ENCODE measurements around the gene HSPA2. TPM values are rescaled to one million over a fixed set of nuclear protein-coding genes. Genes with fewer than 3 reads are reported as not detected.
A peak's percentile ranks its signal among the peaks of the same experiment; 100 is the strongest.

Gene HSPA2
- total and polyA plus RNA-seq, 2 of the 13 experiments (the other 11 are each of a cell fraction or from before 2014, with no cell fraction given) = 0.15 to 0.27 TPM

DNA sequence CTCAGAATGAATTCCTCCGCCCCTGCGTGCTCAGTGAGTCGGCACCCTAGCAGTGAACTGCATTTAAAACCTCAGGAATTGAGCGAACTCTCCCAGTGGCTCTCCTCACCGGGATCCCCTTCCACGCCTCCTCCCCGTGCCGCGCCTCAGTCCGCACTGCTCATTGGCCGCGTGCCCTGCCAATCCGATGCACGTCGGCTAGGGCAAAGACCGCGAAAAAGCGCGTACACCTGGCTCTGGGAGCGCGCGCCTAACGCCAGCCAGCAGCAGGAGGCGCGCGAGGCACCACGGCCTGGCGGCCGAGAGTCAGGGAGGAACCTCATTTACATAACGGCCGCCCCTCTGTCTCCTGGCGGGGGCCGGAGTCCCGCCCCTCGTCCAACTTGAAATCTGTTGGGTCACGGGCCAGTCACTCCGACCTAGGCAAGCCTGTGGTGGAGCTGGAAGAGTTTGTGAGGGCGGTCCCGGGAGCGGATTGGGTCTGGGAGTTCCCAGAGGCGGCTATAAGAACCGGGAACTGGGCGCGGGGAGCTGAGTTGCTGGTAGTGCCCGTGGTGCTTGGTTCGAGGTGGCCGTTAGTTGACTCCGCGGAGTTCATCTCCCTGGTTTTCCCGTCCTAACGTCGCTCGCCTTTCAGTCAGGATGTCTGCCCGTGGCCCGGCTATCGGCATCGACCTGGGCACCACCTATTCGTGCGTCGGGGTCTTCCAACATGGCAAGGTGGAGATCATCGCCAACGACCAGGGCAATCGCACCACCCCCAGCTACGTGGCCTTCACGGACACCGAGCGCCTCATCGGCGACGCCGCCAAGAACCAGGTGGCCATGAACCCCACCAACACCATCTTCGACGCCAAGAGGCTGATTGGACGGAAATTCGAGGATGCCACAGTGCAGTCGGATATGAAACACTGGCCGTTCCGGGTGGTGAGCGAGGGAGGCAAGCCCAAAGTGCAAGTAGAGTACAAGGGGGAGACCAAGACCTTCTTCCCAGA lies at the start of gene HSPA2 (continued):
- TF ChIP-seq, protein P1, sequence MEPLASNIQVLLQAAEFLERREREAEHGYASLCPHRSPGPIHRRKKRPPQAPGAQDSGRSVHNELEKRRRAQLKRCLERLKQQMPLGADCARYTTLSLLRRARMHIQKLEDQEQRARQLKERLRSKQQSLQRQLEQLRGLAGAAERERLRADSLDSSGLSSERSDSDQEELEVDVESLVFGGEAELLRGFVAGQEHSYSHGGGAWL (CRISPR knock-in tag; IDR thresholded peaks at IDR 0.05) = peak; percentile 48; the same call in 1 of the 2 replicates
- no peak for TF ChIP-seq IRX3 (CRISPR knock-in tag; IDR thresholded peaks at IDR 0.05; ENCODE audit: borderline replicate concordance, low read depth)
- TF ChIP-seq CBFB (CRISPR knock-in tag; IDR thresholded peaks at IDR 0.05) = no peak; the same call in 1 of the 2 replicates
- TF ChIP-seq TBL1XR1 (IDR thresholded peaks at IDR 0.05; ENCODE audit: borderline replicate concordance, low read length, partially characterized antibody) = no peak
- TF ChIP-seq, protein P2, sequence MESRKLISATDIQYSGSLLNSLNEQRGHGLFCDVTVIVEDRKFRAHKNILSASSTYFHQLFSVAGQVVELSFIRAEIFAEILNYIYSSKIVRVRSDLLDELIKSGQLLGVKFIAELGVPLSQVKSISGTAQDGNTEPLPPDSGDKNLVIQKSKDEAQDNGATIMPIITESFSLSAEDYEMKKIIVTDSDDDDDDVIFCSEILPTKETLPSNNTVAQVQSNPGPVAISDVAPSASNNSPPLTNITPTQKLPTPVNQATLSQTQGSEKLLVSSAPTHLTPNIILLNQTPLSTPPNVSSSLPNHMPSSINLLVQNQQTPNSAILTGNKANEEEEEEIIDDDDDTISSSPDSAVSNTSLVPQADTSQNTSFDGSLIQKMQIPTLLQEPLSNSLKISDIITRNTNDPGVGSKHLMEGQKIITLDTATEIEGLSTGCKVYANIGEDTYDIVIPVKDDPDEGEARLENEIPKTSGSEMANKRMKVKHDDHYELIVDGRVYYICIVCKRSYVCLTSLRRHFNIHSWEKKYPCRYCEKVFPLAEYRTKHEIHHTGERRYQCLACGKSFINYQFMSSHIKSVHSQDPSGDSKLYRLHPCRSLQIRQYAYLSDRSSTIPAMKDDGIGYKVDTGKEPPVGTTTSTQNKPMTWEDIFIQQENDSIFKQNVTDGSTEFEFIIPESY (CRISPR knock-in tag; IDR thresholded peaks at IDR 0.05) = peak; percentile 82
- TF ChIP-seq, protein P3, sequence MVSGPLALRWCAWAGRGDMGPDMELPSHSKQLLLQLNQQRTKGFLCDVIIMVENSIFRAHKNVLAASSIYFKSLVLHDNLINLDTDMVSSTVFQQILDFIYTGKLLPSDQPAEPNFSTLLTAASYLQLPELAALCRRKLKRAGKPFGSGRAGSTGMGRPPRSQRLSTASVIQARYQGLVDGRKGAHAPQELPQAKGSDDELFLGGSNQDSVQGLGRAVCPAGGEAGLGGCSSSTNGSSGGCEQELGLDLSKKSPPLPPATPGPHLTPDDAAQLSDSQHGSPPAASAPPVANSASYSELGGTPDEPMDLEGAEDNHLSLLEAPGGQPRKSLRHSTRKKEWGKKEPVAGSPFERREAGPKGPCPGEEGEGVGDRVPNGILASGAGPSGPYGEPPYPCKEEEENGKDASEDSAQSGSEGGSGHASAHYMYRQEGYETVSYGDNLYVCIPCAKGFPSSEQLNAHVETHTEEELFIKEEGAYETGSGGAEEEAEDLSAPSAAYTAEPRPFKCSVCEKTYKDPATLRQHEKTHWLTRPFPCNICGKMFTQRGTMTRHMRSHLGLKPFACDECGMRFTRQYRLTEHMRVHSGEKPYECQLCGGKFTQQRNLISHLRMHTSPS (CRISPR knock-in tag; IDR thresholded peaks at IDR 0.05; ENCODE audit: low read depth) = no peak
- no peak for TF ChIP-seq ZNF552 (CRISPR knock-in tag; IDR thresholded peaks at IDR 0.05; ENCODE audit: borderline replicate concordance)
- peak; percentile 61 for TF ChIP-seq STAG1 (CRISPR knock-in tag; IDR thresholded peaks at IDR 0.05)
- peak; percentile 60; the same call in 1 of the 2 replicates for TF ChIP-seq ZNF383 (CRISPR knock-in tag; IDR thresholded peaks at IDR 0.05; ENCODE audit: borderline replicate concordance)
- TF ChIP-seq ZFY (CRISPR knock-in tag; IDR thresholded peaks at IDR 0.05) = peak; percentile 31; the same call in 1 of the 2 replicates
- TF ChIP-seq PLRG1 (conservative IDR thresholded peaks at IDR 0.05) = no peak
- TF ChIP-seq KMT2A (CRISPR knock-in tag; IDR thresholded peaks at IDR 0.05) = no peak
- no peak for TF ChIP-seq MAFK (conservative IDR thresholded peaks at IDR 0.05 in 1 of 2, IDR thresholded peaks at IDR 0.05 in 1 of 2; ENCODE audit: low read length in 2 of 2)
- no peak for TF ChIP-seq ARNT (IDR thresholded peaks at IDR 0.05)
- TF ChIP-seq ATF7 (IDR thresholded peaks at IDR 0.05) = no peak
- TF ChIP-seq ATF7 (CRISPR knock-in tag; IDR thresholded peaks at IDR 0.05) = no peak
- TF ChIP-seq, protein P4, sequence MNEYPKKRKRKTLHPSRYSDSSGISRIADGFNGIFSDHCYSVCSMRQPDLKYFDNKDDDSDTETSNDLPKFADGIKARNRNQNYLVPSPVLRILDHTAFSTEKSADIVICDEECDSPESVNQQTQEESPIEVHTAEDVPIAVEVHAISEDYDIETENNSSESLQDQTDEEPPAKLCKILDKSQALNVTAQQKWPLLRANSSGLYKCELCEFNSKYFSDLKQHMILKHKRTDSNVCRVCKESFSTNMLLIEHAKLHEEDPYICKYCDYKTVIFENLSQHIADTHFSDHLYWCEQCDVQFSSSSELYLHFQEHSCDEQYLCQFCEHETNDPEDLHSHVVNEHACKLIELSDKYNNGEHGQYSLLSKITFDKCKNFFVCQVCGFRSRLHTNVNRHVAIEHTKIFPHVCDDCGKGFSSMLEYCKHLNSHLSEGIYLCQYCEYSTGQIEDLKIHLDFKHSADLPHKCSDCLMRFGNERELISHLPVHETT (CRISPR knock-in tag; conservative IDR thresholded peaks at IDR 0.05) = no peak
- TF ChIP-seq ZNF274 (CRISPR knock-in tag; IDR thresholded peaks at IDR 0.05) = no peak
- no peak for TF ChIP-seq ZNF354B (CRISPR knock-in tag; IDR thresholded peaks at IDR 0.05)
- no peak for TF ChIP-seq ZSCAN20 (CRISPR knock-in tag; IDR thresholded peaks at IDR 0.05; ENCODE audit: borderline replicate concordance)
- TF ChIP-seq RAD51 (IDR thresholded peaks at IDR 0.05; ENCODE audit: borderline replicate concordance) = no peak
- no peak; the same call in 1 of the 2 replicates for TF ChIP-seq FOSL2 (CRISPR knock-in tag; IDR thresholded peaks at IDR 0.05)
- TF ChIP-seq PITX1 (CRISPR knock-in tag; IDR thresholded peaks at IDR 0.05) = no peak
- TF ChIP-seq YY1 (IDR thresholded peaks at IDR 0.05; ENCODE audit: insufficient read depth, insufficient replicate concordance, low read depth, low read length) = peak; percentile 26
- peak; percentile 73; the same call in 1 of the 2 replicates for TF ChIP-seq ZNF430 (CRISPR knock-in tag; IDR thresholded peaks at IDR 0.05)
- TF ChIP-seq ZNF761 (CRISPR knock-in tag; conservative IDR thresholded peaks at IDR 0.05) = no peak
